T follicular helper cell (primary cell): ENCODE data around the gene ZKSCAN4.

Experiments
- DNase-seq: peaks from one replicate; pipeline ENCODE4 v3.0.0-alpha.2; 2020; ENCODE audit warnings: low read depth

Gene ZKSCAN4

GRCh38 chr6:28248916-28249315, 3.2 kb downstream of the ZKSCAN4 start:
- DNase-seq: no peak

GRCh38 chr6:28245206-28245941, 6.7 kb downstream of the ZKSCAN4 start:
- no peak for DNase-seq

GRCh38 chr6:28243946-28244345, 8.1 kb downstream of the ZKSCAN4 start:
- no peak for DNase-seq

- DNase-seq: no peak
These were observed 11.6 kb downstream of the ZKSCAN4 start for GRCh38 chr6:28240471-28240870.

GRCh38 chr6:28239636-28240035, 12.4 kb downstream of the ZKSCAN4 start:
- DNase-seq: no peak

- no peak for DNase-seq
These were observed 16.1 kb downstream of the ZKSCAN4 start for GRCh38 chr6:28235912-28236452.

- DNase-seq: no peak
These were observed 19.3 kb downstream of the ZKSCAN4 start for GRCh38 chr6:28232785-28233184.

- no peak for DNase-seq
These were observed 25.6 kb downstream of the ZKSCAN4 start for GRCh38 chr6:28226460-28226859.

GRCh38 chr6:28225056-28225834, 26.8 kb downstream of the ZKSCAN4 start, which contains the start of gene ZSCAN9:
TSS of gene ZSCAN9 (plus strand) at chr6:28225275. CDS start at chr6:28227085, 1,810 bp downstream.
- DNase-seq: no peak

GRCh38 chr6:28224131-28225055, 27.7 kb downstream of the ZKSCAN4 start:
- DNase-seq: no peak

GRCh38 chr6:28220257-28221133, 31.6 kb downstream of the ZKSCAN4 start:
- DNase-seq: no peak

GRCh38 chr6:28218312-28219248, 33.5 kb downstream of the ZKSCAN4 start:
- no peak for DNase-seq

- no peak for DNase-seq
These were observed 34.2 kb downstream of the ZKSCAN4 start for GRCh38 chr6:28217890-28218289.

- no peak for DNase-seq
These were observed 36.6 kb downstream of the ZKSCAN4 start for GRCh38 chr6:28215425-28215824.

GRCh38 chr6:28213213-28213523, 38.9 kb downstream of the ZKSCAN4 start:
- DNase-seq: no peak

- no peak for DNase-seq
These were observed 39.4 kb downstream of the ZKSCAN4 start for GRCh38 chr6:28212510-28213212.

- DNase-seq: no peak
These were observed 40.1 kb downstream of the ZKSCAN4 start for GRCh38 chr6:28211840-28212509.

- DNase-seq: no peak
These were observed 42.1 kb downstream of the ZKSCAN4 start for GRCh38 chr6:28209753-28210535.
